GM19328 (cell line): ENCODE results near the gene MAPK10.
"Not testable (repeated sequence)": the region's sequence is repeated elsewhere in the genome, so short reads cannot be mapped to it uniquely, and the experiment has no call there.

ENCODE experiments used
- ATAC-seq: cut with Tn5 transposase; IDR thresholded peaks from one replicate; pipeline ENCODE4 v1.9.1; 2021; ENCODE audit warnings: mild to moderate bottlenecking, moderate library complexity; ENCODE audit not compliant: unreplicated experiment

MAPK10 gene

GRCh38 chr4:86117705-86118302 is 242.0 kb downstream of the MAPK10 start:
- ATAC-seq, result no peak

- ATAC-seq, result no peak
Measured at GRCh38 chr4:86114563-86114962, 245.3 kb downstream of the MAPK10 start.

GRCh38 chr4:86108834-86109233 is 251.0 kb downstream of the MAPK10 start:
- no peak for ATAC-seq

- no peak for ATAC-seq
Measured at GRCh38 chr4:86108137-86108536, 251.7 kb downstream of the MAPK10 start.

GRCh38 chr4:86107112-86107511 is 252.7 kb downstream of the MAPK10 start:
- ATAC-seq, result no peak

- ATAC-seq, result no peak
Measured at GRCh38 chr4:86106475-86106874, 253.4 kb downstream of the MAPK10 start.

- no peak for ATAC-seq
Measured at GRCh38 chr4:86101841-86102240, 258.0 kb downstream of the MAPK10 start.

GRCh38 chr4:86101410-86101809 is 258.4 kb downstream of the MAPK10 start:
- ATAC-seq, result no peak

GRCh38 chr4:86100539-86101215 is 259.2 kb downstream of the MAPK10 start:
- ATAC-seq, result no peak

GRCh38 chr4:86099348-86099747 is 260.5 kb downstream of the MAPK10 start:
- no peak for ATAC-seq

- ATAC-seq, result no peak
Measured at GRCh38 chr4:86098691-86099090, 261.2 kb downstream of the MAPK10 start.

- no peak for ATAC-seq
Measured at GRCh38 chr4:86096373-86096772, 263.5 kb downstream of the MAPK10 start.

GRCh38 chr4:86092684-86093083 is 267.2 kb downstream of the MAPK10 start:
- no peak for ATAC-seq

GRCh38 chr4:86091201-86091600 is 268.7 kb downstream of the MAPK10 start:
- ATAC-seq, result no peak

GRCh38 chr4:86089781-86090323 is 270.0 kb downstream of the MAPK10 start:
- no peak for ATAC-seq

- no peak for ATAC-seq
Measured at GRCh38 chr4:86089053-86089452, 270.8 kb downstream of the MAPK10 start.

- not testable (repeated sequence) for ATAC-seq
Measured at GRCh38 chr4:86075796-86076195, 284.1 kb downstream of the MAPK10 start.

GRCh38 chr4:86060341-86060740 is 299.5 kb downstream of the MAPK10 start:
- ATAC-seq, result no peak

- ATAC-seq, result no peak
Measured at GRCh38 chr4:86058621-86059020, 301.2 kb downstream of the MAPK10 start.

- no peak for ATAC-seq
Measured at GRCh38 chr4:86055898-86056297, 304.0 kb downstream of the MAPK10 start.

- no peak for ATAC-seq
Measured at GRCh38 chr4:86054286-86055032, 305.4 kb downstream of the MAPK10 start.

GRCh38 chr4:86050496-86050895 is 309.4 kb downstream of the MAPK10 start:
- ATAC-seq, result no peak
